ENCODE results near the gene MINDY4.

MINDY4 gene

GRCh38 chr7:30776971-30777370 is 5.8 kb downstream of the MINDY4 start:
- DNase-seq = no peak

- DNase-seq = no peak
Observed at GRCh38 chr7:30778255-30779025, 7.2 kb downstream of the MINDY4 start.

GRCh38 chr7:30779574-30779973 is 8.4 kb downstream of the MINDY4 start:
- DNase-seq = no peak

GRCh38 chr7:30780941-30781340 is 9.7 kb downstream of the MINDY4 start:
- DNase-seq = no peak

- DNase-seq = no peak
Observed at GRCh38 chr7:30782690-30783089, 11.5 kb downstream of the MINDY4 start.

GRCh38 chr7:30785786-30786185 is 14.6 kb downstream of the MINDY4 start:
- DNase-seq = no peak

GRCh38 chr7:30787486-30787885 is 16.3 kb downstream of the MINDY4 start:
- DNase-seq = no peak

- DNase-seq = no peak
Observed at GRCh38 chr7:30788640-30789333, 17.6 kb downstream of the MINDY4 start.

GRCh38 chr7:30789334-30789711 is 18.1 kb downstream of the MINDY4 start:
- DNase-seq = no peak

GRCh38 chr7:30790356-30790755 is 19.1 kb downstream of the MINDY4 start:
- no peak for DNase-seq

GRCh38 chr7:30791114-30791513 is 19.9 kb downstream of the MINDY4 start:
- no peak for DNase-seq

GRCh38 chr7:30795161-30795948 is 24.1 kb downstream of the MINDY4 start:
- no peak for DNase-seq

GRCh38 chr7:30796105-30796869 is 25.1 kb downstream of the MINDY4 start:
- DNase-seq = no peak

GRCh38 chr7:30797176-30798040 is 26.2 kb downstream of the MINDY4 start:
- no peak for DNase-seq

GRCh38 chr7:30799206-30799975 is 28.2 kb downstream of the MINDY4 start:
- no peak for DNase-seq

- DNase-seq = no peak
Observed at GRCh38 chr7:30799976-30800661, 28.9 kb downstream of the MINDY4 start.

GRCh38 chr7:30800785-30801252 is 29.6 kb downstream of the MINDY4 start:
- DNase-seq = peak; percentile 87

GRCh38 chr7:30802812-30803211 is 31.6 kb downstream of the MINDY4 start:
- no peak for DNase-seq

GRCh38 chr7:30804078-30804661 is 33.0 kb downstream of the MINDY4 start:
- DNase-seq = no peak
